Esophagus squamous epithelium (tissue), 5 donors: Measurements from ENCODE around the gene GSG1L2. TPM values are rescaled to one million over a fixed set of nuclear protein-coding genes. Genes with fewer than 3 reads are reported as not detected.

Source experiments
- DNase-seq: peaks from one replicate; lab custom pipeline; 2025; lab: John Stamatoyannopoulos, UW
- H3K27ac ChIP-seq, 4 donors: fragments of 200-600 bp; sonication (generic); one replicate each; pipeline ENCODE4 v1.5.1; 2016 to 2019; ENCODE audit warnings: mild to moderate bottlenecking in 1 of 4
- H3K27me3 ChIP-seq, 4 donors: fragments of 200-600 bp; sonication (generic); 1 replicate in 3 of 4; 2 replicates in 1 of 4; pipeline versions ENCODE4 v1.5.1 to v1.6.0; 2017 to 2021; ENCODE audit warnings: antibody characterized with exemption in 1 of 4
- H3K36me3 ChIP-seq, 3 donors: fragments of 200-600 bp; sonication (generic); one replicate each; pipeline ENCODE4 v1.5.1; 2016 to 2019
- H3K4me1 ChIP-seq, 3 donors: fragments of 200-600 bp; sonication (generic); one replicate each; pipeline ENCODE4 v1.5.1; 2017 to 2019
- H3K4me3 ChIP-seq, 4 donors: fragments of 200-600 bp; sonication (generic); 1 replicate in 3 of 4; 2 replicates in 1 of 4; pipeline ENCODE4 v1.5.1; 2016 to 2019; ENCODE audit warnings: mild to moderate bottlenecking in 2 of 4, moderate library complexity in 1 of 4
- H3K9me3 ChIP-seq, 3 donors: fragments of 200-600 bp; sonication (generic); one replicate each; pipeline ENCODE4 v1.5.1; 2016 to 2019
- POLR2A ChIP-seq, 4 donors: fragments of 450-650 bp; IDR thresholded peaks; one replicate each; pipeline ENCODE4 v1.6.1; 2017; ENCODE audit warnings: antibody characterized with exemption in 4 of 4, mild to moderate bottlenecking in 4 of 4, moderate library complexity in 3 of 4
- WGBS, 2 donors: methylation state at CpG; one replicate each; pipeline ENCODE4 v1.1.5; 2018; 5-methylcytosine and 5-hydroxymethylcytosine counted together
- intact Hi-C: fragments of 100-400 bp; cut with DNase I; formaldehyde crosslinking; loops from one replicate; pipeline ENCODE4 v1.15.0; 2022
- total RNA-seq, 4 donors: library from RNA; depleted of rRNA; stranded (reverse); fragments of >200 nt; gene quantifications; one replicate each; pipeline ENCODE4 v1.1.0, GENCODE V29; 2016
- TF ChIP-seq, protein P1 (sequence below), 6 experiments: fragments of 450-650 bp in 4 of 6; fragments of 200-600 bp in 2 of 6; sonication (generic) in 2 of 6; IDR thresholded peaks; one replicate each; pipeline ENCODE4 v1.5.1; 2016 to 2019; ENCODE audit warnings: antibody characterized with exemption in 6 of 6, mild to moderate bottlenecking in 4 of 6, moderate library complexity in 4 of 6
- donor health status: DM: yes; HTN: yes; CAD: no.

Gene GSG1L2
- total RNA-seq, 4 donors from 2014 or later: not detected

GRCh38 chr17:9820448-9820847 is 1.4 kb downstream of the GSG1L2 start:
- H3K27ac ChIP-seq: no peak overlapping the region
- H3K4me1 ChIP-seq: no peaks in the 10 kb centered on the region
- TF ChIP-seq, protein P1, sequence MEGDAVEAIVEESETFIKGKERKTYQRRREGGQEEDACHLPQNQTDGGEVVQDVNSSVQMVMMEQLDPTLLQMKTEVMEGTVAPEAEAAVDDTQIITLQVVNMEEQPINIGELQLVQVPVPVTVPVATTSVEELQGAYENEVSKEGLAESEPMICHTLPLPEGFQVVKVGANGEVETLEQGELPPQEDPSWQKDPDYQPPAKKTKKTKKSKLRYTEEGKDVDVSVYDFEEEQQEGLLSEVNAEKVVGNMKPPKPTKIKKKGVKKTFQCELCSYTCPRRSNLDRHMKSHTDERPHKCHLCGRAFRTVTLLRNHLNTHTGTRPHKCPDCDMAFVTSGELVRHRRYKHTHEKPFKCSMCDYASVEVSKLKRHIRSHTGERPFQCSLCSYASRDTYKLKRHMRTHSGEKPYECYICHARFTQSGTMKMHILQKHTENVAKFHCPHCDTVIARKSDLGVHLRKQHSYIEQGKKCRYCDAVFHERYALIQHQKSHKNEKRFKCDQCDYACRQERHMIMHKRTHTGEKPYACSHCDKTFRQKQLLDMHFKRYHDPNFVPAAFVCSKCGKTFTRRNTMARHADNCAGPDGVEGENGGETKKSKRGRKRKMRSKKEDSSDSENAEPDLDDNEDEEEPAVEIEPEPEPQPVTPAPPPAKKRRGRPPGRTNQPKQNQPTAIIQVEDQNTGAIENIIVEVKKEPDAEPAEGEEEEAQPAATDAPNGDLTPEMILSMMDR (IDR thresholded peaks at IDR 0.05): no peak
- TF ChIP-seq POLR2A (IDR thresholded peaks at IDR 0.05): no peak
- H3K9me3 ChIP-seq: no peaks in the 10 kb centered on the region
- H3K27me3 ChIP-seq: peaks cover 0 to 1% (median 0%) of the 10 kb centered on the region in 4 donors
- DNase-seq: no peak
- H3K4me3 ChIP-seq: no peak overlapping the region
- intact Hi-C loops: no loop called here
- H3K36me3 ChIP-seq: no peaks in the 10 kb centered on the region
- WGBS, 2 donors: 46 to 54% methylated on average over 3 of the region's 3 CpGs

- TF ChIP-seq, protein P1 (IDR thresholded peaks at IDR 0.05): no peak
- TF ChIP-seq POLR2A (IDR thresholded peaks at IDR 0.05): no peak
- Histone ChIP-seq H3K36me3 (no peaks in the 10 kb centered on the region), H3K4me1 (no peaks in the 10 kb centered on the region), H3K27ac (no peak overlapping the region), H3K27me3 (no peaks in the 10 kb centered on the region), H3K4me3 (no peak overlapping the region), H3K9me3 (no peaks in the 10 kb centered on the region)
- DNase-seq: no peak
- 55 to 70% methylated on average over 4 of the region's 4 CpGs for WGBS, 2 donors
- intact Hi-C loops: no loop called here
These were observed 3.1 kb downstream of the GSG1L2 start for GRCh38 chr17:9818760-9819159.

GRCh38 chr17:9817086-9817485 is 4.8 kb downstream of the GSG1L2 start:
- no peak overlapping the region for H3K4me3 ChIP-seq
- H3K9me3 ChIP-seq: no peaks in the 10 kb centered on the region
- intact Hi-C loops: no loop called here
- no peak overlapping the region for H3K27ac ChIP-seq
- H3K27me3 ChIP-seq: no peaks in the 10 kb centered on the region
- no peaks in the 10 kb centered on the region for H3K36me3 ChIP-seq
- DNase-seq: no peak
- no peaks in the 10 kb centered on the region for H3K4me1 ChIP-seq
- TF ChIP-seq POLR2A (IDR thresholded peaks at IDR 0.05): no peak
- TF ChIP-seq, protein P1 (IDR thresholded peaks at IDR 0.05): no peak
- 44 to 53% methylated on average over 8 of the region's 8 CpGs for WGBS, 2 donors

DNA sequence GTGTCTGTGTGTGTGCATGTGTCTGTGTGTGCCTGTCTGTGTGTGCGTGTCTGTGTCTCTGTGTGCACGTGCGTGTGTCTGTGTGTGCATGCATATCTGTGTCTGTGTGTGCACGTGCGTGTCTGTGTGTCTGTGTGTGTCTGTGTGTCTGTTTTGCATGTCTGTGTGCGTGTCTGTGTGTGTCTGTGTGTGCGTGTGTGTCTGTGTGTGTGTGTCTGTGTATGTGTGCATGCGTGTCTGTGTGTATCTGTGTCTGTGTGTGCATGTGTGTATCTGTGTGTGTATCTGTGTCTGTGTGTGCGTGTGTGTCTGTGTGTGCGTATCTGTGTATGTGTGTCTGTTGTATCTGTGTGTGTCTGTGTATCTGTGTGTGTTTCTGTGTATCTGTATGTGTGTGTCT is 5.4 kb downstream of the GSG1L2 start:
- Histone ChIP-seq H3K27ac (no peak overlapping the region), H3K4me1 (no peaks in the 10 kb centered on the region), H3K9me3 (no peaks in the 10 kb centered on the region), H3K27me3 (no peaks in the 10 kb centered on the region), H3K4me3 (no peak overlapping the region), H3K36me3 (no peaks in the 10 kb centered on the region)
- no peak for DNase-seq
- intact Hi-C loops: no loop called here
- TF ChIP-seq POLR2A (IDR thresholded peaks at IDR 0.05): no peak
- TF ChIP-seq, protein P1 (IDR thresholded peaks at IDR 0.05): no peak
- WGBS, 2 donors: 49 to 72% methylated on average over 7 to 8 of the region's 10 CpGs

- Histone ChIP-seq H3K4me1 (no peaks in the 10 kb centered on the region), H3K9me3 (no peaks in the 10 kb centered on the region), H3K36me3 (no peaks in the 10 kb centered on the region), H3K4me3 (no peak overlapping the region), H3K27me3 (no peaks in the 10 kb centered on the region), H3K27ac (peak overlapping the region in 1 of 4 donors; percentile 21)
- 46 to 59% methylated on average over 11 to 14 of the region's 14 CpGs for WGBS, 2 donors
- no peak for DNase-seq
- TF ChIP-seq, protein P1 (IDR thresholded peaks at IDR 0.05): no peak
- no peak for TF ChIP-seq POLR2A (IDR thresholded peaks at IDR 0.05)
- intact Hi-C loops: no loop called here
These were observed 7.4 kb downstream of the GSG1L2 start for GRCh38 chr17:9814337-9814945.
